Aorta (tissue), 5 donors: ENCODE data around the gene MTCL1. TPM values are rescaled to one million over a fixed set of nuclear protein-coding genes. Genes with fewer than 3 reads are reported as not detected.

Experiments
- ATAC-seq: fragments of 200-7000 bp; cut with Tn5 transposase; one replicate; pipeline ENCODE4 v1.9.1; 2022; ENCODE audit warnings: moderate library complexity; ENCODE audit not compliant: low FRiP score
- DNase-seq, 2 donors: peaks; one replicate each; pipeline ENCODE4 v3.0.0-alpha.2; 2020
- H3K27ac ChIP-seq, 2 donors: one replicate each; pipeline ENCODE4 v1.5.1; 2013; ENCODE audit warnings: low read length in 2 of 2, mild to moderate bottlenecking in 2 of 2, moderate library complexity in 2 of 2, control low read depth in 1 of 2, inconsistent platforms in 1 of 2, low read depth in 1 of 2
- H3K27me3 ChIP-seq, 2 donors: one replicate each; pipeline ENCODE4 v1.6.1; 2013; ENCODE audit warnings: control low read depth in 1 of 2, low read length in 1 of 2, mild to moderate bottlenecking in 1 of 2, moderate library complexity in 1 of 2; ENCODE audit not compliant: insufficient read depth in 2 of 2, control insufficient read depth in 1 of 2
- H3K36me3 ChIP-seq, 2 donors: one replicate each; pipeline ENCODE4 v1.6.1; 2013; ENCODE audit warnings: control low read depth in 1 of 2, low read length in 1 of 2, mild to moderate bottlenecking in 1 of 2; ENCODE audit not compliant: insufficient read depth in 2 of 2, control insufficient read depth in 1 of 2
- H3K4me1 ChIP-seq, 2 donors: one replicate each; pipeline ENCODE4 v1.6.1; 2013; ENCODE audit warnings: low read length in 2 of 2, control low read depth in 1 of 2, mild to moderate bottlenecking in 1 of 2, moderate library complexity in 1 of 2; ENCODE audit not compliant: insufficient read depth in 2 of 2, control insufficient read depth in 1 of 2
- H3K4me3 ChIP-seq, 2 donors: one replicate each; pipeline ENCODE4 v1.5.1; 2013; ENCODE audit warnings: low read length in 2 of 2, control low read depth in 1 of 2, mild to moderate bottlenecking in 1 of 2
- H3K9me3 ChIP-seq: one replicate; pipeline ENCODE4 v1.6.1; 2013; ENCODE audit warnings: mild to moderate bottlenecking, low read length; ENCODE audit not compliant: control insufficient read depth
- WGBS, 2 donors: extraction: QIAGEN DNeasy Blood & Tissue Kit; methylation state at CpG; one replicate each; pipeline ENCODE4 v1.1.7; 2013; 5-methylcytosine and 5-hydroxymethylcytosine counted together
- intact Hi-C, 2 donors: fragments of 100-400 bp; cut with DNase I; formaldehyde crosslinking; loops; one replicate each; pipeline versions ENCODE4 v1.14.2 to v1.15.0; 2022
- polyA plus RNA-seq, 2 donors: library from polyadenylated mRNA; stranded (reverse); fragments of 200-250 nt; gene quantifications; one replicate each; pipeline ENCODE4 v1.2.3, GENCODE V29; 2013
- total RNA-seq, 2 donors: library from RNA; stranded (reverse); fragmentation: NEBNext Ultra II Directional; extraction: Animal tissue kit (Norgen Biotek cat#: 25700); gene quantifications; one replicate each; pipeline ENCODE4 v1.2.1, GENCODE V29; 2021
- donor health status: healthy with polysubstance abuse.
- donor health status: Bipolar disorder and iron deficiency.
- donor health status: DM: no; HTN: no; CAD: no.
- donor health status: DM: no; HTN: no; CAD: no.
- donor health status: DM: yes; HTN: yes; CAD: no.

MTCL1 gene
- total and polyA plus RNA-seq, 4 donors, result 0.75 to 14.2 (median 6.2) TPM

DNA sequence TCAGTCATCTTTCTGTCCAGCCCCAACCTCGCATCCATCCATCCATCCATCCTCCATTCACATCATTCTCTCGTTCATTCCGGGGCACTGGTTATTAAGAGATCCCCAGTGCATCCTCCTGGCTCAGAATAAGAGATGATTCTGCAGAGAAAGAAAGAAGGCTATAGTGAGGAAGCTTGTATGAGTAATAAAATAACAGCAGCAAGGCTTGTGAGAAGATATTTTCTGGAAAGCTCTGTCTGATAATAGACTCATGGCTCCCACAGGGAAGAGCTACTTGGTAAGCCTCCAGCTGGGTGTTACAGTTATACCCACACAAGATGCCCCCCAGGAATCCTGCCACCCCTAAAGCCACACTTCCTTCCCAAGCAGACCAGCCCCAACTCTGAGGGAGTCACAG, 143.2 kb downstream of the MTCL1 start:
- H3K9me3 ChIP-seq, result peaks cover 2% of the 10 kb centered on the region
- DNase-seq (no peak), ATAC-seq (no peak)
- H3K4me1 ChIP-seq, result no peaks in the 10 kb centered on the region
- WGBS, 2 donors, result 85 to 93% methylated on average over 3 of the region's 3 CpGs
- intact Hi-C loops, result no loop called here
- H3K36me3 ChIP-seq, result no peaks in the 10 kb centered on the region
- no peak overlapping the region for H3K27ac ChIP-seq
- no peak overlapping the region for H3K4me3 ChIP-seq
- H3K27me3 ChIP-seq, result peaks cover 0 to 2% of the 10 kb centered on the region in 2 donors

DNA sequence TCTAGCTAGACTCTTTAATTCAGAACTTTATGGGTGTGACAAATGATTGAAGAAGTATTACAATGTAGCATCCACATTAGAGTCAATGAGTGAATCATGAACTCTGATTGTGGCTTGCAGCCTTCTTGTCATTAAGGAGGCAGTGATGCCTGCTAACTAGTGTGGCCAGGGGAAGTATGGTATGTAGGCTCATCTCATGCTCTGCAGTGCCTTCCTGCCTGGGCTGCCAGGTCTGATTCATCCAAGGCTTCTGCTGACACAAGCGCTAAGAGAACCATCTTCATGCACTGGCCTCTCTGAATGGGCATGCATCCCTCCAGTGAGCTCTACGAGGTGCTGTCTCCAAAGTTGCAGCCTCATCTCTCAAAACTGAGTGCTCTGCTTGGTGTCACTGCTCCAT, 144.3 kb downstream of the MTCL1 start:
- no peak for DNase-seq
- H3K4me1 ChIP-seq, result no peaks in the 10 kb centered on the region
- peaks cover 0 to 2% of the 10 kb centered on the region in 2 donors for H3K27me3 ChIP-seq
- 88 to 91% methylated on average over 2 of the region's 2 CpGs for WGBS, 2 donors
- no peak for ATAC-seq
- H3K9me3 ChIP-seq, result peaks cover 2% of the 10 kb centered on the region
- H3K4me3 ChIP-seq, result no peak overlapping the region
- intact Hi-C loops, result no loop called here
- no peaks in the 10 kb centered on the region for H3K36me3 ChIP-seq
- no peak overlapping the region for H3K27ac ChIP-seq

DNA sequence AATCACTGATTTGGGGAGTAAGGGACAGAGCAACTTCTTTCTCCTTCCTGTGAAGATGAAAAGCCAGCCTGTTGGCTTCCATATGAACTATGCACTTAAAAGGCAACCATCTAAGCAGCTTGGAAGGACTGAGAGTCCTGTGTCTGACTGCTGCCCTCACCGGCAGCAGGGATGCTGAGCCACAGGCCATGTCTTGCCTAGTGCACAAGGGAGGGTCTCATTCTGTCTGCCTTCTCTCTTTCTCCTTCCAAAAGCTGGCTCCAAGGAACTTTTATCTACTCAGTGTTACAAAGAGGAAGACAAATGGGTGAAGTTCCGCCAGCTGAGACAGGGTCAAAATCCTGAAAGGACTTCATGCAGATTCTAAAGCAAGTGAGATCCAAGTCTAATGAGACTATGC, 146.3 kb downstream of the MTCL1 start:
- intact Hi-C loops, result no loop called here
- Histone ChIP-seq H3K27ac (no peak overlapping the region), H3K4me3 (no peak overlapping the region), H3K9me3 (peaks cover 2% of the 10 kb centered on the region), H3K27me3 (peaks cover 0 to 2% of the 10 kb centered on the region in 2 donors), H3K36me3 (no peaks in the 10 kb centered on the region), H3K4me1 (no peaks in the 10 kb centered on the region)
- no peak for DNase-seq
- 60 to 71% methylated on average over 2 of the region's 2 CpGs for WGBS, 2 donors
- no peak for ATAC-seq

GRCh38 chr18:8854550-8854949, 149.2 kb downstream of the MTCL1 start:
- Histone ChIP-seq H3K27ac (no peak overlapping the region), H3K36me3 (no peaks in the 10 kb centered on the region), H3K27me3 (peaks cover 0 to 2% of the 10 kb centered on the region in 2 donors), H3K4me1 (no peaks in the 10 kb centered on the region), H3K9me3 (peaks cover 2% of the 10 kb centered on the region), H3K4me3 (no peak overlapping the region)
- ATAC-seq, result no peak
- intact Hi-C loops, result no loop called here
- no peak for DNase-seq
- WGBS, 2 donors, result 11 to 16% methylated on average over 4 of the region's 4 CpGs

GRCh38 chr18:8854962-8855361, 149.6 kb downstream of the MTCL1 start:
- DNase-seq (no peak), ATAC-seq (no peak)
- Histone ChIP-seq H3K36me3 (no peaks in the 10 kb centered on the region), H3K4me1 (no peaks in the 10 kb centered on the region), H3K9me3 (peaks cover under 1% of the 10 kb centered on the region), H3K4me3 (no peak overlapping the region), H3K27me3 (peaks cover 0 to 2% of the 10 kb centered on the region in 2 donors), H3K27ac (no peak overlapping the region)
- intact Hi-C loops, result no loop called here
- WGBS, 2 donors, result 33 to 35% methylated on average over 2 of the region's 2 CpGs

DNA sequence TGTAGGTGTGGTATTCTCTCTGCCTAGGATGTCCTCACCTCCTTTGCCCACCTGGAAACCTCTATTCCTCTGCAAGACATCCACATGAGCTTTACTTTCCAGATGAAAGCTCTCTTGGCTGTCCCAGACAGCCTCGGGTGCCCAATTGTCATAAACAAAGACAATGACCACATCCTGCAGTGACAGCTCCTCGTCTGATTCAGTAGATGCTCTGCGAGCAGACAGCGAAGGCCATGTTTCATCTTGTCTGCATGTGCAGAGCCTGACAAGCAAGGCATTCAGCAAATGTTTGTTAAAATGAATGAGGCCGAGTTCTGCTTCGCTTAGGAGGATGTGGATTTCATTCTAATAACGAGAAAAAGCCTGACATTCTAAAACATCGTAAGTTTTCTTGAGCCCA, 150.9 kb downstream of the MTCL1 start:
- WGBS, 2 donors, result 70 to 81% methylated on average over 8 of the region's 8 CpGs
- Histone ChIP-seq H3K4me3 (no peak overlapping the region), H3K4me1 (no peaks in the 10 kb centered on the region), H3K36me3 (no peaks in the 10 kb centered on the region), H3K27ac (no peak overlapping the region), H3K9me3 (no peaks in the 10 kb centered on the region), H3K27me3 (peaks cover 0 to 2% of the 10 kb centered on the region in 2 donors)
- ATAC-seq (no peak), DNase-seq (no peak)
- intact Hi-C loops, result no loop called here

- Histone ChIP-seq H3K4me1 (no peaks in the 10 kb centered on the region), H3K27ac (no peak overlapping the region), H3K36me3 (no peaks in the 10 kb centered on the region), H3K9me3 (no peaks in the 10 kb centered on the region), H3K4me3 (no peak overlapping the region), H3K27me3 (peaks cover 0 to 2% of the 10 kb centered on the region in 2 donors)
- DNase-seq (no peak), ATAC-seq (no peak)
- WGBS, 2 donors, result 85 to 86% methylated on average over 33 to 34 of the region's 34 CpGs
- intact Hi-C loops, result no loop called here
These were observed 151.5 kb downstream of the MTCL1 start for GRCh38 chr18:8856769-8857393.

DNA sequence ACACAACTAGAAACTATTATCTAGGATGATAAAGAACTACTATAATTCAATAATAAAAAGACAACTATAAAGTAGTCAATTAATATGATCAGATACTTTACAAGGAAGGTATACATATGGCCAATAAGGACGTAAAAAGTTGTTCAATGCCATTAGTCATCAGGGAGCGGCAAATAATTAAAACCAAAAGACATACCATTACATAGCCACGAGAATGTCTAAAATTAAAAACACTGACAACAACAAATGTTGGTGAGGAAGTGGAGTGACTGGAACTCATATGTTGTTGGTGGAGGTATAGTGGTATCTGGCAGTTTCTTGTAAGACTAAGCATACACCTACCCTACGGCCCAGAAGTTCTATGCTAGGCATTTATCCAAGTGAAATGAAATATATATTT, 152.4 kb downstream of the MTCL1 start:
- Histone ChIP-seq H3K27ac (no peak overlapping the region), H3K27me3 (peaks cover 0 to 2% of the 10 kb centered on the region in 2 donors), H3K36me3 (no peaks in the 10 kb centered on the region), H3K9me3 (no peaks in the 10 kb centered on the region), H3K4me3 (no peak overlapping the region), H3K4me1 (no peaks in the 10 kb centered on the region)
- ATAC-seq (no peak), DNase-seq (no peak)
- WGBS, 2 donors, result 84 to 87% methylated on average over 4 of the region's 4 CpGs
- intact Hi-C loops, result no loop called here

DNA sequence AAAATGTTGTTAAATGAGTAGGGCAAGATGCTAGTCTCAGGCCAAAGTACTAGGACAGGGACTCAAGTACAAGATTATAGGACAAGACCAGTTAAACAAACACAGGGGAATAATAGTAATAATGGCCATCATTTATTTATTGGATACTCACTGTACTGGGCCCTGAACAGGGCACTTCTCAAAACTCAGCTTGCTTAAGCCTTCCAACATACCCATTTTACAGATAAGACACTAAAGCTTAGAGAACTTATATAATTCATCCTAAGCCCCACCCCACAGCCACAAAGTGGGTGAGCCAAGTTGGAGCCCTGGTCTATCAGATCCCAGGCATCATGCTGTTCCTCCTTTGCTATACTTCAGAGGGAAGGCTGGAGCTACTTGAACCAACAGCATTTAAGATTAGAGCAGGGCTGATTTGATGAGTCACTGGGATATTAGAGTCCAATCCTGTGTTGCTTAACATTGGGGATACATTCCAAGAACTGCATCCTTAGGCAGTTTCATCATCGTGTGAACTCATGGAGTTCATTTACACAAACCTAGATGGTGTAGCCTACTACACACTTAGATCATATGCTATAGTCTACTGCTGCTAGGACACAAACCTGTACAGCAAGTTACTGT, 153.6 kb downstream of the MTCL1 start:
- H3K36me3 ChIP-seq, result no peaks in the 10 kb centered on the region
- DNase-seq, result no peak
- WGBS, 2 donors, result 26 to 35% methylated on average over 1 of the region's 1 CpG
- H3K4me3 ChIP-seq, result no peak overlapping the region
- H3K27ac ChIP-seq, result no peak overlapping the region
- intact Hi-C loops, result no loop called here
- no peaks in the 10 kb centered on the region for H3K9me3 ChIP-seq
- peaks cover 0 to 1% of the 10 kb centered on the region in 2 donors for H3K27me3 ChIP-seq
- peak; percentile 45 for ATAC-seq
- no peaks in the 10 kb centered on the region for H3K4me1 ChIP-seq
